Effector CD8-positive, alpha-beta T cell (primary cell): Measurements from ENCODE around the gene SCG5.

Experiments used
- DNase-seq: peaks from one replicate; lab custom pipeline; 2025; lab: John Stamatoyannopoulos, UW

SCG5 gene

DNA sequence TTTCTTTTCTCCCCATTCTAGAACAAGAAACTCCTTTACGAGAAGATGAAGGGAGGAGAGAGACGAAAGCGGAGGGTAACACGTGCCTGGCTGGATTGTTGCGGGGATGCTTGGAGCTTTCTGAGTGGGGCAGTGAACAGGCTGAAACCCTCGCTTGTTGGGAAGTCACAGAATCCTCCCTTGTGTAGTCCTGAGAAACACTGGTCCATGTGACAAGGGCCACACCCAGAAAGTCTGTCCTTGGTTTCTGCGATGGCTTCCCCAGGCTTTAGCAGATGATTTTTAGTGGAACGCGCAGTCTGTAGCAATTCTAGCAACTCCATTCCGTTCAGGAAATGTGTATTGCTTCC, 50.2 kb downstream of the SCG5 start:
- DNase-seq, result no peak

DNA sequence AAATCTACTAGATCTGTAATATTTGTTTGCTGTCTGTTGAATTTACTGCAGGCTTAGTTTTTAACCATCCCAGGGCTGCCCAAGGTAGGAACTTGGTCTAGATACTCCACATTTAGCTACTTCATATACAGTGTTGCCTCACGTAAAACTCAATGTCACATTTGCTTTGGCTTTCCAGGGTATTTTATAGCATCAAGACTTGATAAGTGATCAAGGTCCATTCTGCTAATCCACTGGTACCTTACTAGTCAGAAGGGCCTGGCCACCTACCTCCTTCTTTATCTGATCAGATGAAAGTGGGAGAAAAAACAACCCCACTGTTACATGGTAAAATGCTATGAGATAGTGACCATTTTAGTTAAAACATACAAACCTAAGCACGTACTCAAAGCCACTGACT, 50.8 kb downstream of the SCG5 start:
- no peak for DNase-seq

DNA sequence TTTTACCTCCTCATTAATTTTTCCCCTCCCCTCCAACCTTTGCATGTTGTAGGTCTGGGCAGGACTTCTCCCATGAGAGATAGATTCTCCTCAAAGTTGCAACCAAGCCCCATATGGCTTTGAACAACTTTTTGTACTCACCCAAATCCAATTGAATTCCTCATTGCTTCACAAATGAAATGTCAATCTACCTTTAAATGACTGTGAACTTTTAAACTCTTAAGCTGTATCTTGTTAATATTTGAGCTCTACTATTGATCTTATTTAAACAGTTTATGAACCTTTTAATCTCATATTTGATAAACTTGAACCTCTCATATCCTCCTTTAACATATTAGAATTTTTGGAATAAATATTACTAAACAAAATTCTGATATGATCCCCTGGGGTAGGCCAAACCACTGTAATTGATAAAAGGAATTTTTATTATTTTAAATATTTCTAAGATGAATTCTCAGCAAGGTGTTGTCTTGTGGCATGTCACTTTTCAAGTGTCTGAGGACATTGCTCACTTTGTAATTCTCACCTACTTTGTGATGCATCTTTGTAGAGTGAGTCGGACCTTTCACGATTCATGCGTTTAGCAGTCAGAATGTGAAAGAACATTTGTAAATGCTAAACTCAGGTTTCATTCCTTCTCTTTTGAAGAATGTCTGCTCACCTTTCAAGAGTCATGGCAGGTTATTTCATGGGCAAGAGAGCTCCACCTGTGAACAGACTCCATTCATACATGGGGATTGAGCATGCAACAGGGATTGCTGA, 52.9 kb downstream of the SCG5 start:
- no peak for DNase-seq

DNA sequence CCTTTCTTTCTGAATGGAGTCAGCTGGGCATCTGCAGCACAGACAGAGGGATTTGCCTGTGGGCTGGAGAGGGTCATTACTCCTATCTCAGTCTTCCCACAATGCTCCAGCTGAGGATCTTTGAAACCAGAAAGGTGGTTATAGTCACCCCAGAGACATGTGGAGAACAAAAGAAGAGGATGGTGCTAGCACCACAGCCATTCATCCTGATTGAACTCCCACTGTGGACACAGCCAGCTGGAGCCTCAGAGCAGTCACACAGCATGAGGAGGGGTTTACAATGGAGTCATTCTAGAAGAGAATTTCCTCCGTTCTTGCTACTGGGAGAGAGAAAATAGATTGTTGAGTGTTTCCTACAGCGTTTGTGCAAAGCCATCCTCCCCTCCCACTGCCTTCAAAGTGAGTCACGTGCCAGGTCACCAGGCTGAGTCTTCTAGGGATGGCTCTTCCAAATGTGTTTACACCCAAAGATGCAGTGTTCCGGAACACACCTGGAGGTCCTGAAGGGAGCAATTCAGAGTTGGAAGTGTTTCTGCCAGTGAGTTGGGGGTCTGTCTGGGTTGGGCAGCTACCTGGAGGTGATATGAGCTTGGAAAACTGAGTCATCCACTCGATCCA, 57.4 kb downstream of the SCG5 start:
- no peak for DNase-seq

DNA sequence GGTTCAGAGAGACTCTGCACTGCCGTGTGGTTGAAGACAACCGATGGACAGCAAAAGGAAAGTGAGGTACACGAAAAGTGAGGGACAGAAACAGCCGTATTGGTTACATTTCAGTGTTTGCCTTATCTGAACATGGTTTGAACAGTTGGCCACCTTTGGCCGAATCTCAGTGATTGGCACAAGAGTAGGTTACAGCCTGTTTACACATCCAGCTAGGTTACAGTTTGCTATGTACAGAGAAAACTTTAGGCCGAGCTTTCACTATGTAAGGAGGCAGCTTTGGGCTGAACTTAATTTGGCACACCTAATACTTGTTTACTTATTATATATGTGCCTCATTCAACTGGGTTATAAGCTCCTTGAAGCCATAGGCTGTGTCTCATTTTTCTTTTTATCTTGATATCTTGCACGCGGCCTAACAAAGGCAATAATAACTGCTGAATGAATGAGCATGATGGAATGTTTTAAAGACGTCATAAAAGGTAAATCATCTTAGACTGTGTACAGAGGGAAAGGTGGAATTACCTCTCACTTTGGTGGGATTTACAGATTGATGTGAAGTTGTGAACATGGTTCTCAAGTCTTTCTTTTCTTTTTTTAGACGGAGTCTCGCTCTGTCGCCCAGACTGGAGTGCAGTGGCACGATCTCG, 59.1 kb downstream of the SCG5 start:
- DNase-seq, result no peak

DNA sequence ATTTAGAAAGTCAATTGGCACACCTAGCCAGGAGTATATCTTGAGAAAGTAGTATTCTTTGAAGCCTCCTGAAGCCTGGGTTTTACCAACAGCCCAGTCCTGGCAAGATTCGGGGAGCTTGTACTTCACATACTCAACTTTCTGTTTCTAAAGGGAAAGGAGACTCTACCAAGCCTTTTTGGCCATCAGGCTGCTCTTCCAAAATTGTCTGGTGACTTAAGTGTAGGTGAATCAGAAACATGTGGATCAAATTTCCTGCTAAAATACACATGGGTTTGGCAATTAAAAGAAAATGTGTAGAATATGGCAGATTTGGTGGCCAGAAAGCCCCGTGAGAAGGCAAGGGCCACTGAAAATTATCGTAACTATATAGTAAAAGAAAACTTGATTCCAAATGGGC, 60.4 kb downstream of the SCG5 start:
- DNase-seq, result no peak

DNA sequence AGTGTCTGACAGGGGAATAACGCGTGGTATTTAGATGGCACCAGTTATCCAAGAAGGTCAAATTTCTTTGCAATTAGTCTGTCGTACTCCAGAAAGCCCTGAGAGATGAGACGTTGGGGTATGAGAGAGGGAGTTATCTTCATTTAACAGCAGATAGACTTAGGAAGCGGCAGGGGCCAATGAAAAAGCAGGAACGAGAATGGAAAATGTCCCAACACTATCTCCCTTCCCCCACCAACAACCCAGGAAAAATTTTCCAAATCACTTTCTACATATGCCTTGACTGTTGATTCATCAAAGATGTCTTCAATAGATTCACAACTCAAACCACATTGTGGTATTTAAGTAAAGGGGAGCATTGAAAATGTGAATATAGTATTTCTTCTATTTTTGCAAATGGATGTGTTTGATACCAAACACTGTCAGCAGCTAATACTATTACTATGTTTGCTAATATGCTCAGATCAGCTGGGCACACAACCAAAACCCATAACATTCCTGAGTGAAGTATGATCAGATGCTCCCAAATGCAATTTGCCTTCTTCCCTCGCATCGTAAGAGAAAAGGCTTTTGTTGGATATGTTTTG, 63.0 kb downstream of the SCG5 start:
- no peak for DNase-seq

DNA sequence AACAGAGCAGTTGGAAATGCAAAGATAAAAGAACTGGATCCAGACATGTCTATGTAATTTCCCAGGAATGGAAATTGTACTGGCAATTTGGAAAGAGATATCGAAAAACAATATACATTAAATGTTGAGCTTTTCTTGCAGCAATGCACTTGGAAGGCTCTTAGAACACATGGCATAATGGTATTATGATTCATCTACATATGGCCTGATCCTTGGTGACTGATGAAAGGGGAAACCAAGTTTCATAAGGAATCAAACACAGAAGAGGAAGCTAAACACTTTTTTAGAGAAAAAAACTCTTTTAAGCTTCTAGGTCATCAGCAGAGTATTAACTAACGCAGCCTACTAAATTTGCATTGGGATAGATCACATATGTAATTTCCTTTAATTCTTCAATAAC, 63.9 kb downstream of the SCG5 start:
- DNase-seq, result no peak

DNA sequence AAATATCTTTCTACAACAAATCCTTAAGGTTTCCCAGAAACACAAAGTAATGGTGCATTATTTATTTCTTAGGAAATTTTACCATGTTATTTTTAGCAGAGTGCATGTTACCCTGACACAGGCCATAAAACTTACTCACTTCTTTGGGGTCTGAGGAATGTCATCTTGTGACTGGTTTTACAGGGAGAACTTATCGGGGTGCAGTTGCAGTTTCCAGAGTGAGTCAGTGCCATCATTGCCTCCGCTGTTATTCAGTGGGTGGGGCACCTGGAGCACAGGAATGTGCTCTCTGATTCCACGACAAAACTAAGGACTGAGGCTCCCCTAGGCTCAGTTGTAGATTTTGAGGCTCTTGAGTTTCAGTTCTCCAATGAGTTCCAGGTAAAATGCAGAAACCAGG, 65.2 kb downstream of the SCG5 start:
- no peak for DNase-seq

DNA sequence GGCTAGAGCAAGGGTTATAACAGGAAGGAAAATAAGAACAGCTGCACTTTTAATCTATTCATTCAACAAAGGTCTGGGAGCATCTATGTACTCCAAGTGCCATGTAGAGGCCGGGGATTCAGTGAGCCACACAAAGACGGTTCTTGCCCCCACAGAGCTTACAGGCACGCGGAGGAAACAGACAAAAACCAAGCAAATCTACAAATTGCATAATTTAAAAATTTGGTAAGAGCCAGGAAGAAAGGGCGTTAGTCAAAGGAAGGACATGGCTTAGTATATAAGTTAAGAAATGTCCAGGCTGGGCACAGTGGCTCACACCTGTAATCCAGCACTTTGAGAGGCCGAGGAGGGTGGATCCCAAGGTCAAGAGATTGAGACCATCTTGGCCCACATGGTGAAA, 65.9 kb downstream of the SCG5 start:
- no peak for DNase-seq

DNA sequence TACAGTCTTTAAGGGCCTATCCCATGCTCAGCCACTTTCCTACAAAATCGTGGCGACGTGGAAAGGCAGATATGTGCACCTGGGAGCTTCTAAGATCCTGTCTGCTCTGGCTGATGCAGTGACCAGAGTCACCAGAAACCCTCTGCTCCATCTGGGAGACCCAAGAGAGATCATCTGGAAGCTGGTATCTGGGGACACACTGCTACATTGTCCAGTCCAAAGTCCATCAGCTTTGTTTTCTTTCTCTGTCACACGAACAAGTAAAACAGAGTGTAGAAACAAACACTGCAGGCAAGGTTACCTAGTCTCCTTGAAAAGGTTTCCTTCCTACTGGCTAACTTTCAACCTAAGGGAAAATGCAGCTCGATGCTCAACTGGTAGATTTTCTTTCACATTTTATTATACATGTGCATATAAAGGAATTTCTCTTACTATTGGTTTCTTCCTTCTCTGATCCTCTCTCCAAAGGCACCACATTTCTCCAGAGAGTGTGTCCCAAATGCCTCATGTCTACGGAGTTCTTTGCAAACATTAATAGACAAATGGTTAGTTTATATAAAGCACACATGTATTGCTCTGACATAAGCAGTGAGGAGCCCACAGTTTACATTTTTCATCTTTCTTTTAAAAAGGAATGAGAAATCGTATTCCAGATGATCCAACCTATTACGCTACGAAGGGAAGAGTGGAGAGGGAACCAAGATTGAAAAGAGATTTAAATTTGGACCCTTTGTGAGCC, 68.0 kb downstream of the SCG5 start:
- DNase-seq, result no peak

DNA sequence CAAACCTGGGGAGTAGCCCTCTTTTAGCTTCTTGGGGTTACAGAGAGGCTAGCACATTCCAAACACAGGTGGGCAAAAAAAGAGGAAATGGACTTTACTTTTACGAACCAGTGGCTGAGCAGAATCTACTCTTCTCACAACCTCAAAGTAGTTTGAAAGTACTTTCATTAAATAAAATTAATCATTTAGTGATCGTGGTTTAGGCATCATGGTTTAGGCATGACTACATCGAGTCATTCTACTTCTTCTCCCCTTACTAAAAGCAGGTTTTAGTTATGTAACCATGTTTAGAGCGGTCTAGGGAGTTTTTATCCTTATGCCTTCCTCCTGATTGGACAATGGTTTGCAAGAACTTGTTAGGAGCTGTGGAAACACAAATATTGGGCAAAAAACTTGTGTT, 73.8 kb downstream of the SCG5 start:
- DNase-seq, result no peak

DNA sequence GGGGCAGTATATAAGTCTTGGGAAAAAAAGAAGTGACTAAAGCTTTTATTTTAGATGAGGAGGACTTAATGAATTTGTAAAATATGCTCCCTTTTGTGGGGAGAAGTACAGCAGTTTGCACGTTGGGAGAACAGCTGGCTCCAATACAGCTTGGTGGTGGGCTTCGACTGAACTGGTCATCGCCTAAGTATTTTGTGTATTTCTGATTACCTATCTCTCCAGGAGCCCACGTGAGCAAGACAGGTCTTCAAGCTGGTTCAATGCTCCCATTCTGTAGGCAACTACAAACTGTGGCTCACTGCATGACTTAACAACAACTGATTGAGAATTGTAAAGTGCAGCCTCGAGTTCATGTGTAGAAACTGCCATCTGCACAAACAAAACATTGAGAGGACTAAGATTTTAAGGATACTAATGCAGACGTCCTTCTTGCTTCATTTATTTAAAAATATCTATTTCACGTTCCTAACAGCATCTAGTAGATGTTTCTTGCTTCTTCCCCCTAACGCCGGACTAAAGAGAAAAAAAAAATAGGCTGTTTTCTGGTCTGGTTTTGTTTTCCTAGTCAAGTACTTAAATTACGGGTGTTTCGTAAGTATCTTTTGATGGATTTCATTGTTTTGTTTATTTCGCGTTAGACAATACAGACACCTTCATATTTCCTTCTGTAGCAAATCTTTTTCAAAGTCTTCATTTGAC, 74.9 kb downstream of the SCG5 start:
- no peak for DNase-seq

DNA sequence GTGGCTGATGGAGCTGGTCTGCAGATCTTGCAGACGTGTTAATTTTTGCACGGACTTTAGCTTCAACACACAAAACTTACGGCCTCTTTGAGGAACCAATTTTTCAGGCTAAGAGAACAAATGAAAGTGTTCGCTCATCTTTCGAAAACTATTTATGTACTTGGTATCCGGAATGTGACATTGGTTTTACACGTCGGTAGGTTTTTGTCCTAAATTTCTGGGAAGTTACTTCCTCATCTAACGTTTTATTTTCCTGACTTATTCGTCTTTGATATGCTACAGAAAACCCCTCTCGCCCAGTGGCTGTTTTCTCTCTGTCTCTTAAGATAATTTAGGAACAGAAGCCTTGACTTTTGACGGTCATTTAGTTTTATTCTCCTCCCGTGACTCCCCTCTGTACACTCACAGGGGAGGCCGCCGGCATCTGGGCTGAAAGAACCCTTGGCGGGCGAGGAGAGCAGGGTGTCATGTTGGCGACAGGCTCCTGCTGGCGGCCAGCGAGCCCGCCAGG, 75.5 kb downstream of the SCG5 start:
- DNase-seq, result no peak

DNA sequence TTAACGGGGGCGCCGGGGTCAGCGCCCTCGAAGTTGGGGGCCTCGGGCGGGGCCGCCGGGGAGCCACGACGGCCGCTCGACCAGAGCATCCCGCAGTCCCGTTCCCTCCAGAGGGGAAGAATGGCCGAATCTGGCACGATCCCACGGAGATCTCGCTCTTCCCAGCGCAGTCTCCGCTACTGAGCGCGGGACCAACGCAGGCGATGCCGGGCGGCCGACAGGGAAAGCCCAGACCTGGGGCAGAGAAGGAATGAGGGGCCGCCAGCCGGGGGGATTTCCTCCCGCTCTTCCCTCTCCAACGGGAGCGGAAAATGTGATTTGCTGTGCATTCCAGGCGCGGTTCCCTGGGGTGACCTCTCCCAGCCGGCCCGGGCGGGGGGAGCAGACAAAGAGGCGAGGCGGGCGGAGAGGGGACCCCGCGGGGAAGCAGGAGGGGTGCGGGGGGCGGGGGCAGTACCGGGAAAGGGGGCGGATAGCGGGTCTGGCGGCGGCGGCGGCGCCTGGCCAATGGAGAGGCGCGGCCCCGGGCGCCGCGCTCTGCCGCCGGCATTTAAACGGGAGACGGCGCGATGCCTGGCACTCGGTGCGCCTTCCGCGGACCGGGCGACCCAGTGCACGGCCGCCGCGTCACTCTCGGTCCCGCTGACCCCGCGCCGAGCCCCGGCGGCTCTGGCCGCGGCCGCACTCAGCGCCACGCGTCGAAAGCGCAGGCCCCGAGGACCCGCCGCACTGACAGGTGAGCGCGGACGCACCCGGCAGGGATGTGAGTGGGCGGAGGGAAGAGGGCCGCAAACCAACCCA, 76.1 kb downstream of the SCG5 start, which contains the start of gene GREM1:
GREM1 (plus strand) TSS at position 579 of the 801 bp plus-strand sequence. CDS start 12,687 bp downstream, outside the sequence.
- DNase-seq, result no peak

DNA sequence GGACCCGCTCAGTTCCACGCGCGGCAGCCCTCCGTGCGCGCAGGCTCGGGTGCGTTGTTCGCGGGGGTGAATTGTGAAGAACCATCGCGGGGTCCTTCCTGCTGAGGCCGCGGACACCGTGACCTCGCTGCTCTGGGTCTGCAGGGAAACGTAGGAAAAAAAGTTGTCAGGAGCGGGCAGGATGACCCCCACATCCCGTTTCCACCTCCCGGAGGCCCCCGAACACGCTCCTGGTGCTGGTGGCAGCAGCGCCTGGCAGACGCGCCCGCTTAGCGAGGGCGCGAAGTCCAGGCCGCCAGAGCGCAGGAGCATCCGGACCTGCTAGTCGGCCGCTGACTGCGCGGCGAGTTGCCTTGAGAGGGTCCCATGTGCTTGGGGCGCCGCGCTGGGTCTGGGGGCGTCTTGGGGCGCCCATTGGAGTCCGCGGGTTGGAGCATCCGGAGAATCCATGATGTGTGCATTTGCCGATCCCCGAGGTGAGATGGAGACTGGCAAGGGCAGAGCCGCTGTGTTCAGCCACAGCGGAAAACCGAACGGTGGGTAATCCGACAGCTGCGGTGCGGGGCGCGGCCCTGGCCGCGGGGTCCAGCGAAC, 76.8 kb downstream of the SCG5 start:
- no peak for DNase-seq

DNA sequence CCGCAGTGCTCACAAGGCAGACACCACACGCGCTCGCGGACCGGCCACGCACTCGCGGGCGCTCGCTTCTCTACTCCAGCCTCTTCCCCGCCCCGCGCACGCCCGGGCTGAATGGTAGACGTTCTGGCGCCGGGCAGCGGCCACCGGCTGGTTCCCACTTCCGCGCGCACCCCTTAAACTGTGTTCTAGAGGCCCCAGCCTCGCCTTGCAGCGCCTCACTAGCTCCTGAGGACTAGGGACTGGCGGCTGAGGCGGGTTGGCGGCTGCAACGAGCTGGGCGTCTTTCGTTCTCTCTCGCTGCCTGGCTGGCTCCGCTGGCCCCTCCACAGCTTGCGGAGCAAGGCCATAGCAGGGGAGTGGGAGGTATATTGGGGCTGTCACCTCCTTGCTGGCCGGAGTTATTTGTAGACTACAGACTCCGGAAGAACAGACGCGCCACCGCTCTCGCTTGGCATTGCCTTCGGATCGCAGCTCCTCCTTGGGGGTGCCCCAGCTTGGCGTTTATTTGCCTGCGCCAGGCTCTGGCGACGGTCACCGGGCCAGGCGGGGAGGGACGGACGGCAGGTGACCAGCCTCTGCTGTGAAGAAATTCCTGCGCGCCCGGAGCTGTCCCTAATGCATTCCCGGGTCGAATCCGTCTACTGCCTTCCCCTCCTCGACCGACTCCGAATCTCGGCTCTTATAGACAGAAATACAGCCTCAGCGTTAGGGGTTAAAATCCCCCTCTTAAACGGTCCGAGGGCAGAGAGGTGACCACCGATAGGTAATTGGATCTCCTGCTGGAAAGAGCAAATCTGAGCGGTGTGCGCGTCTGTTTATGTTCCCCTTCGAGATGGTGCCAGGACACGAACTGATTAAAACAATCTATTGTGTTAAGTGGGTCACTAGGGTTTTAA, 77.6 kb downstream of the SCG5 start:
- DNase-seq, result no peak

DNA sequence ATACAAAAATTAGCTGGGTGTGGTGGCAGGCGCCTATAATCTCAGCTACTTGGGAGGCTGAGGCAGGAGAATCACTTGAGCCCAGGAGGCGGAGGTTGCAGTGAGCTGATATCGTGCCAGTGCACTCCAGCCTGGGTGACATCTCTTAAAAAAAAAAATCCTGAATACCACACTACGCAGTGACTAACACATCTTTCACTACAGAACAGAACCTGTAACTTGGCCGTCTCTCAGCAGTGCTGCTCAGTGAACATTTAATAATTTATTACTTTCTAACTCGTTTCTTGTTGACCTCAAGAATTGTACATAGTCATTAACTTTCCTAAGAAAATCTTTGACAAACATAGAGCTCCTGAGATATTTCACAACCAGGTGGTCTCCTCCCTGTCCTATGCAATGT, 80.1 kb downstream of the SCG5 start:
- no peak for DNase-seq

DNA sequence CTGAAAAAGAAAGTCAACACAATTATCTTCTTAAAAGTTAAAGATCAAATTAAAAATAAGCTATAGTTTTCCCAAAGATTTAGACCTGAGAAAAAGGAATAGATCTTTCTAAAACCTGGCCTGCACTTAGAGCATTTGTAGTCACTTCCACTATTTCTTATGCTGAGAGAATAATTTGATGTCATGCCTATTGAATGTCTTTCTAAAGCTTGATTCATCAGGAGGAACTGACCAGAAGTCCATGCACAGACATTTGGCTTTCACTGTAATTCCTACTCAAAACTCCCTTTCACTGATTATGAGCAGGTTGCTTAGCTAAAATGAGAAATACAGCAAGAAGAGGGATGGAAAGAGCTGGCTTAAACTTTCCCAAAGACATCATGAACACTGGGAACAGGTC, 80.6 kb downstream of the SCG5 start:
- no peak for DNase-seq
